Tibial artery (tissue), 4 donors: ENCODE data around the gene UNC80.

Experiments
- DNase-seq, 2 donors: peaks; one replicate each; pipeline ENCODE4 v3.0.0-alpha.2; 2019
- H3K27ac ChIP-seq, 2 donors: fragments of 200-600 bp; sonication (generic) in 1 of 2; 1 replicate in 1 of 2; 2 replicates in 1 of 2; pipeline ENCODE4 v1.5.1; 2018 to 2019; ENCODE audit warnings: mild to moderate bottlenecking in 1 of 2
- H3K27me3 ChIP-seq, 2 donors: fragments of 200-600 bp; sonication (generic) in 1 of 2; one replicate each; pipeline versions ENCODE4 v1.5.1 to v1.6.0; 2016 to 2019
- H3K36me3 ChIP-seq, 3 donors: fragments of 200-600 bp; sonication (generic) in 2 of 3; one replicate each; pipeline ENCODE4 v1.5.1; 2016 to 2019; ENCODE audit warnings: mild to moderate bottlenecking in 2 of 3
- H3K4me1 ChIP-seq, 4 donors: fragments of 200-600 bp; sonication (generic) in 2 of 4; 1 replicate in 3 of 4; 2 replicates in 1 of 4; pipeline ENCODE4 v1.5.1; 2016 to 2019
- H3K4me3 ChIP-seq, 2 donors: fragments of 200-600 bp; sonication (generic) in 1 of 2; 1 replicate in 1 of 2; 2 replicates in 1 of 2; pipeline ENCODE4 v1.5.1; 2018 to 2019; ENCODE audit warnings: mild to moderate bottlenecking in 2 of 2
- H3K9me3 ChIP-seq, 3 donors: fragments of 200-600 bp; sonication (generic) in 1 of 3; one replicate each; pipeline ENCODE4 v1.5.1; 2016 to 2019
- intact Hi-C: fragments of 100-400 bp; cut with DNase I; formaldehyde crosslinking; loops from one replicate; pipeline ENCODE4 v1.15.0; 2023; ENCODE audit warnings: low total_unique reads
- TF ChIP-seq, protein P1 (sequence below), 2 experiments: fragments of 200-600 bp in 1 of 2; fragments of 450-650 bp in 1 of 2; IDR thresholded peaks; one replicate each; pipeline ENCODE4 v1.5.1; 2017 to 2019; ENCODE audit warnings: antibody characterized with exemption in 2 of 2, mild to moderate bottlenecking in 1 of 2, moderate library complexity in 1 of 2

Gene UNC80

DNA sequence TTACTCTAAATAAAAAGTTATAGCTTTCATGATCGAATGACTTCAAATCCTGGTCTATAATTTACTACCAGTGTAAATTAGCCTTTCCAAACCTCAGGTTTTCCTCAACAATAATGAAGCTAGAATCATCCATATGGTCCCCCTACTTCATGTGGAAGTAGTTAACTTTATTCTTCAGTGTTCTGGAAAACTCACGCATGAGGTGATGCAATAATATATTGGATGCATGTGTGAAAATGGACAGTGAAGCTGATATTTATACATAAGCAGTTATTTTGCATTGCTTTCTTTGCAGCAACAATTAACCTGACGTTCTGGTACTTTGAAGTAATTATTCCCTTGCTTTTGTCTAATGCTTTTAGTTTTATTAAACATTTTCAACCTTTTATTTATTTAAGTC is 18.6 kb upstream of the UNC80 start:
- TF ChIP-seq, protein P1, sequence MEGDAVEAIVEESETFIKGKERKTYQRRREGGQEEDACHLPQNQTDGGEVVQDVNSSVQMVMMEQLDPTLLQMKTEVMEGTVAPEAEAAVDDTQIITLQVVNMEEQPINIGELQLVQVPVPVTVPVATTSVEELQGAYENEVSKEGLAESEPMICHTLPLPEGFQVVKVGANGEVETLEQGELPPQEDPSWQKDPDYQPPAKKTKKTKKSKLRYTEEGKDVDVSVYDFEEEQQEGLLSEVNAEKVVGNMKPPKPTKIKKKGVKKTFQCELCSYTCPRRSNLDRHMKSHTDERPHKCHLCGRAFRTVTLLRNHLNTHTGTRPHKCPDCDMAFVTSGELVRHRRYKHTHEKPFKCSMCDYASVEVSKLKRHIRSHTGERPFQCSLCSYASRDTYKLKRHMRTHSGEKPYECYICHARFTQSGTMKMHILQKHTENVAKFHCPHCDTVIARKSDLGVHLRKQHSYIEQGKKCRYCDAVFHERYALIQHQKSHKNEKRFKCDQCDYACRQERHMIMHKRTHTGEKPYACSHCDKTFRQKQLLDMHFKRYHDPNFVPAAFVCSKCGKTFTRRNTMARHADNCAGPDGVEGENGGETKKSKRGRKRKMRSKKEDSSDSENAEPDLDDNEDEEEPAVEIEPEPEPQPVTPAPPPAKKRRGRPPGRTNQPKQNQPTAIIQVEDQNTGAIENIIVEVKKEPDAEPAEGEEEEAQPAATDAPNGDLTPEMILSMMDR (IDR thresholded peaks at IDR 0.05): no peak
- intact Hi-C loops: no loop called here

DNA sequence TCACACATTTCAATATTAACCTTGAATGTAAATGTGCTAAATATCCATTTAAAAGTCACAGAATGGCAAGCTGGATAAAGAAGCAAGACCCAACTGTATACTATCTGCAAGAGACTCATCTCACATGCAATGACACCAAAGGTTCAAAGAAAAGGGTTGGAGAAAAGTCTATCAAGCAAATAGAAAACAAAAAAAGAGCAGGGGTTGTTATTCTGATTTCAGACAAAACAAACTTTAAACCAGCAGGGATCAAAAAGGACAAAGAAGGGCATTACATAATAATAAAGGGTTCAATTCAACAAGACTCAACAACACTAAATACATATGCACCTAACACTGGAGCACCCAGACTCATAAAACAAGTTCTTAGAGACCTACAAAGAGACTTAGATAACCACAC is 14.5 kb upstream of the UNC80 start:
- TF ChIP-seq, protein P1 (IDR thresholded peaks at IDR 0.05): no peak

More for the DNA sequence above, 18.6 kb upstream of the UNC80 start:
- no peak overlapping the region for H3K4me3 ChIP-seq
- no peaks in the 10 kb centered on the region for H3K27me3 ChIP-seq
- H3K4me1 ChIP-seq: no peaks in the 10 kb centered on the region
- no peak overlapping the region for H3K27ac ChIP-seq
- H3K36me3 ChIP-seq: no peaks in the 10 kb centered on the region
- H3K9me3 ChIP-seq: no peaks in the 10 kb centered on the region
- no peak for DNase-seq

DNA sequence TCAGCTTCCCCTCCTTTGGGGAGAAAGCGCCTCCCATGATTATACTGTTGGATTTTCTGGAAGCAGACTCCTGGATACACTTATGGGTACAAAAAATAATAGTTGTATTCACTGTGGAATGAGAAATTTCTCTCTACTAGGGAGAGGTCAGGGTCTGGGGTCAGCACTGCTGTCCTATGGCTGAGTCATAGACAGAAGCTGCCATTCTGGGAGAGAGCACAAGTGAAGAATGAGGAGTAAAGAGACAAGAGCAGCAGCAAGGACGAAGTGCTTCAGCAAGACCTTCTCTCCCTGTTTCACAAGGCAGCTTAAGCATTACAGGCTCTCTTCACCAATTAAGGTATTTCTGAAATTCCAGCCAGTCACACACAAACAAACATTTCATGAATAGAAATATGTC is 10.1 kb upstream of the UNC80 start:
- intact Hi-C loops: no loop called here
- H3K9me3 ChIP-seq: peaks cover 0 to 4% (median 0%) of the 10 kb centered on the region in 3 donors
- H3K4me3 ChIP-seq: no peak overlapping the region
- no peaks in the 10 kb centered on the region for H3K4me1 ChIP-seq
- no peaks in the 10 kb centered on the region for H3K36me3 ChIP-seq
- H3K27ac ChIP-seq: no peak overlapping the region
- no peak for DNase-seq
- TF ChIP-seq, protein P1 (IDR thresholded peaks at IDR 0.05): no peak
- H3K27me3 ChIP-seq: no peaks in the 10 kb centered on the region

More for the DNA sequence above, 14.5 kb upstream of the UNC80 start:
- H3K4me1 ChIP-seq: no peaks in the 10 kb centered on the region
- intact Hi-C loops: no loop called here
- H3K27ac ChIP-seq: no peak overlapping the region
- H3K36me3 ChIP-seq: no peaks in the 10 kb centered on the region
- no peak for DNase-seq
- H3K9me3 ChIP-seq: peaks cover 0 to 4% (median 0%) of the 10 kb centered on the region in 3 donors
- H3K27me3 ChIP-seq: no peaks in the 10 kb centered on the region
- H3K4me3 ChIP-seq: no peak overlapping the region

DNA sequence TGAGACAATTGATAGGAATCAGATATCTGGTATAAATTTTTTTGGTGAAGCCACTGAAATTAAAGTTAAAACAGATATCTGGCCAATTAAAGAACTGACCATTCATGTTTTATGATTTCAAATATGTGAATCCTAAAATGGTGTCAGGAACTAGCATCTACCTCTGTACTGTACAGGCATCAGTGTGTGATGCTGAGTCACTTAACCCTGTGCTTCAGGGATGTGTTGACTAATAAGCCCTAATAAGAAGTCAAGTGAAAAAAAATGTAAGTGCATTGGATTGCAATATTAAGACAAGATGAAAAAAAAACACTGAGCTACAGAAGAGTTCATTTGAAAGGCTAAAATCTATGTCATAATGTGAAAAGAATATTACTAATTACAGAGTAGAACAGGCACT is 9.1 kb upstream of the UNC80 start:
- TF ChIP-seq, protein P1 (IDR thresholded peaks at IDR 0.05): no peak
- no peaks in the 10 kb centered on the region for H3K36me3 ChIP-seq
- intact Hi-C loops: no loop called here
- H3K4me3 ChIP-seq: no peak overlapping the region
- peaks cover 0 to 4% (median 0%) of the 10 kb centered on the region in 3 donors for H3K9me3 ChIP-seq
- H3K27me3 ChIP-seq: no peaks in the 10 kb centered on the region
- DNase-seq: no peak
- H3K27ac ChIP-seq: no peak overlapping the region
- no peaks in the 10 kb centered on the region for H3K4me1 ChIP-seq

DNA sequence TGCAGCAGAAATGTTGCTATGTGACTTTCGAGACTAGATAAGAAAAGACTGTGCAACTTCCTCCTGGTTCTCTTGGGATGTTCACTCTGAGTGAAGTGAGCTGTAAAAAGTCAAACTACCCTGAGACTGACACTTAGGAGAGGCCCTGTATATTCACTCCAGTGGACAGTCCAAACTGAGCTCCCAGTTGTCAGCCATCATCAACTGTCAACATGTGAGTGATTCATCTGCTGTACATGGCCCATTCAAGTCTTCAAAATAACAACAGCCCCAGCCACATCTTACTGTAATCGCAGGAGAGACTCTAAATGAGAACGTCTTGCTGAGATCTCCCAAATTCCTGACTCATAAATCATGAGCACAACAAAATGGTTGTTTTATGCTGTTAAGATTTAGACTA is 8.5 kb upstream of the UNC80 start:
- intact Hi-C loops: no loop called here

More for the DNA sequence above, 8.5 kb upstream of the UNC80 start:
- no peak for DNase-seq
- TF ChIP-seq, protein P1 (IDR thresholded peaks at IDR 0.05): no peak
- Histone ChIP-seq H3K27me3 (no peaks in the 10 kb centered on the region), H3K9me3 (peaks cover 0 to 4% (median 0%) of the 10 kb centered on the region in 3 donors), H3K27ac (no peak overlapping the region), H3K4me3 (no peak overlapping the region), H3K4me1 (no peaks in the 10 kb centered on the region), H3K36me3 (no peaks in the 10 kb centered on the region)
